ENCODE data around the gene CSGALNACT2.

GRCh38 chr10:43166880-43167497, 28.7 kb downstream of the CSGALNACT2 start:
- TF ChIP-seq CTCF (IDR thresholded peaks at IDR 0.05): no peak
- TF ChIP-seq POLR2A (IDR thresholded peaks at IDR 0.05): no peak

All from thyroid gland (tissue), 4 donors.